GM23248 (cell line): ENCODE results near the gene SLC25A52. TPM values are rescaled to one million over a fixed set of nuclear protein-coding genes. Genes with fewer than 3 reads are reported as not detected.

Experiments
- DNase-seq: peaks from one replicate; pipeline ENCODE4 v3.0.0-alpha.2; 2015
- H2AFZ ChIP-seq: fragments of 200-600 bp; sonication (generic); 2 replicates; pipeline ENCODE4 v1.6.1; 2016; ENCODE audit warnings: antibody characterized with exemption
- H3F3A ChIP-seq: fragments of 200-600 bp; sonication (generic); 2 replicates; pipeline ENCODE4 v1.6.1; 2016; ENCODE audit warnings: mild to moderate bottlenecking, antibody characterized with exemption, mixed run types; ENCODE audit not compliant: insufficient read depth
- H3K27ac ChIP-seq: fragments of 200-600 bp; sonication (generic); 2 replicates; pipeline ENCODE4 v1.5.1; 2016; ENCODE audit warnings: mild to moderate bottlenecking
- H3K27me3 ChIP-seq: fragments of 200-600 bp; sonication (generic); replicated peaks from 2 replicates; pipeline ENCODE4 v1.6.1; 2016; ENCODE audit warnings: mild to moderate bottlenecking; ENCODE audit not compliant: insufficient read depth
- H3K36me3 ChIP-seq: fragments of 200-600 bp; sonication (generic); 2 replicates; pipeline ENCODE4 v1.6.1; 2016; ENCODE audit warnings: low read depth, mild to moderate bottlenecking
- H3K4me1 ChIP-seq: fragments of 200-600 bp; sonication (generic); 2 replicates; pipeline ENCODE4 v1.6.1; 2016; ENCODE audit warnings: mild to moderate bottlenecking; ENCODE audit not compliant: insufficient read depth
- H3K4me2 ChIP-seq: fragments of 200-600 bp; sonication (generic); one replicate; pipeline ENCODE4 v1.6.1; 2016; ENCODE audit warnings: mild to moderate bottlenecking; ENCODE audit not compliant: unreplicated experiment
- H3K4me3 ChIP-seq: fragments of 200-600 bp; sonication (generic); 2 replicates; pipeline ENCODE4 v1.5.1; 2016; ENCODE audit warnings: mild to moderate bottlenecking
- H3K79me2 ChIP-seq: fragments of 200-600 bp; sonication (generic); 2 replicates; pipeline ENCODE4 v1.6.1; 2016; ENCODE audit warnings: mild to moderate bottlenecking; ENCODE audit not compliant: insufficient read depth
- H3K9ac ChIP-seq: fragments of 200-600 bp; sonication (generic); 2 replicates; pipeline ENCODE4 v1.6.1; 2016; ENCODE audit warnings: mild to moderate bottlenecking
- H3K9me2 ChIP-seq: fragments of 200-600 bp; sonication (generic); 2 replicates; pipeline ENCODE4 v1.6.1; 2016; ENCODE audit warnings: mixed run types, mild to moderate bottlenecking, moderate library complexity; ENCODE audit not compliant: insufficient read depth
- H3K9me3 ChIP-seq: fragments of 200-600 bp; sonication (generic); one replicate; pipeline ENCODE4 v1.6.1; 2017; ENCODE audit warnings: low read depth
- H4K20me1 ChIP-seq: fragments of 200-600 bp; sonication (generic); 2 replicates; pipeline ENCODE4 v1.6.0; 2016; ENCODE audit not compliant: insufficient read depth
- EZH2 ChIP-seq: fragments of 200-600 bp; sonication (generic); IDR thresholded peaks from 2 replicates; pipeline ENCODE4 v1.6.1; 2018; ENCODE audit warnings: antibody characterized with exemption, mild to moderate bottlenecking; ENCODE audit not compliant: insufficient read depth, poor library complexity, severe bottlenecking
- EZH2phosphoT487 ChIP-seq: fragments of 200-600 bp; sonication (generic); IDR thresholded peaks from 2 replicates; pipeline ENCODE4 v1.6.1; 2018; ENCODE audit warnings: antibody characterized with exemption, moderate library complexity, mild to moderate bottlenecking, low read depth; ENCODE audit not compliant: insufficient read depth
- WGBS, 2 experiments: methylation state at CpG; one replicate each; pipeline ENCODE4 v1.1.6; 2015 to 2017; ENCODE audit warnings: low lambda C conversion rate in 2 of 2, low coverage in 1 of 2; ENCODE audit errors: missing lambda C conversion rate in 2 of 2; 5-methylcytosine and 5-hydroxymethylcytosine counted together
- in situ Hi-C: fragments of 300-500 bp; cut with MboI; formaldehyde crosslinking; loops from 2 replicates; pipeline ENCODE4 v1.15.0; 2020
- polyA plus RNA-seq: library from polyadenylated mRNA; unstranded; fragments of >200 nt; fragmentation: Nextera tagmentation; extraction: Ambion mirVana; gene quantifications from 2 replicates; pipeline ENCODE4 v1.2.1, GENCODE V29; 2016
- total RNA-seq: library from RNA; depleted of rRNA; stranded (reverse); fragments of >200 nt; shearing (Covaris generic); gene quantifications from 2 replicates; pipeline ENCODE4 v1.2.3, GENCODE V29; 2014

Gene SLC25A52
- total and polyA plus RNA-seq, 2 experiments from 2014 or later: not detected

- H3K4me2 ChIP-seq: no peak overlapping the region
- H3K9ac ChIP-seq: no peak overlapping the region
- H2AFZ ChIP-seq: no peak overlapping the region
- H3K4me3 ChIP-seq: no peak overlapping the region
- H3K9me3 ChIP-seq: no peaks in the 10 kb centered on the region
- no peaks in the 10 kb centered on the region for H3K79me2 ChIP-seq
- no peaks in the 10 kb centered on the region for H3K36me3 ChIP-seq
- H3K9me2 ChIP-seq: no peaks in the 10 kb centered on the region
- WGBS, 2 experiments: 27 to 29% methylated on average over 7 of the region's 7 CpGs
- no peak overlapping the region for H3K27ac ChIP-seq
- TF ChIP-seq EZH2: no peak
- no peak for TF ChIP-seq EZH2phosphoT487
- H4K20me1 ChIP-seq: no peaks in the 10 kb centered on the region
- in situ Hi-C loops: no loop called here
- no peaks in the 10 kb centered on the region for H3K4me1 ChIP-seq
- no peaks in the 10 kb centered on the region for H3F3A ChIP-seq
- peak; percentile 48 for DNase-seq
- peaks cover 8% of the 10 kb centered on the region; the same call in 1 of the 2 replicates for H3K27me3 ChIP-seq
These were observed 39.8 kb downstream of the SLC25A52 start for GRCh38 chr18:31720867-31721266.

- no peaks in the 10 kb centered on the region for H3K9me2 ChIP-seq
- H3K9ac ChIP-seq: no peak overlapping the region
- H3F3A ChIP-seq: no peaks in the 10 kb centered on the region
- no peaks in the 10 kb centered on the region for H3K79me2 ChIP-seq
- H3K4me1 ChIP-seq: no peaks in the 10 kb centered on the region
- in situ Hi-C loops: no loop called here
- no peaks in the 10 kb centered on the region for H3K36me3 ChIP-seq
- H3K27me3 ChIP-seq: 0 out of 2 replicates have a peak, but pooled peaks cover under 1% of the 10 kb centered on the region
- no peak overlapping the region for H3K27ac ChIP-seq
- no peak overlapping the region for H3K4me3 ChIP-seq
- no peaks in the 10 kb centered on the region for H4K20me1 ChIP-seq
- no peak overlapping the region for H3K4me2 ChIP-seq
- no peaks in the 10 kb centered on the region for H3K9me3 ChIP-seq
- H2AFZ ChIP-seq: no peak overlapping the region
- 39 to 52% methylated on average over 7 of the region's 7 CpGs for WGBS, 2 experiments
- no peak for DNase-seq
- TF ChIP-seq EZH2 (no peak), EZH2phosphoT487 (no peak)
These were observed 41.2 kb downstream of the SLC25A52 start for GRCh38 chr18:31719363-31720006.

- Histone ChIP-seq H3K4me1 (no peaks in the 10 kb centered on the region), H3K9ac (no peak overlapping the region), H2AFZ (no peak overlapping the region), H3K9me2 (no peaks in the 10 kb centered on the region), H3F3A (no peaks in the 10 kb centered on the region), H3K4me2 (no peak overlapping the region), H3K79me2 (no peaks in the 10 kb centered on the region), H3K27ac (no peak overlapping the region), H4K20me1 (no peaks in the 10 kb centered on the region), H3K36me3 (no peaks in the 10 kb centered on the region), H3K4me3 (no peak overlapping the region), H3K9me3 (no peaks in the 10 kb centered on the region), H3K27me3 (no peaks in the 10 kb centered on the region)
- no peak for DNase-seq
- TF ChIP-seq EZH2phosphoT487: no peak
- no peak for TF ChIP-seq EZH2
- in situ Hi-C loops: no loop called here
- 32 to 37% methylated on average over 3 of the region's 3 CpGs for WGBS, 2 experiments
These were observed 42.3 kb downstream of the SLC25A52 start for GRCh38 chr18:31718386-31718785.

GRCh38 chr18:31716362-31716761, 44.3 kb downstream of the SLC25A52 start:
- Histone ChIP-seq H3K9me2 (no peaks in the 10 kb centered on the region), H3K36me3 (no peaks in the 10 kb centered on the region), H4K20me1 (no peaks in the 10 kb centered on the region), H3K4me1 (no peaks in the 10 kb centered on the region), H3K27ac (no peak overlapping the region), H3K4me2 (no peak overlapping the region), H3K9ac (no peak overlapping the region), H2AFZ (no peak overlapping the region), H3K79me2 (no peaks in the 10 kb centered on the region), H3K4me3 (no peak overlapping the region), H3K9me3 (no peaks in the 10 kb centered on the region), H3K27me3 (no peaks in the 10 kb centered on the region), H3F3A (no peaks in the 10 kb centered on the region)
- in situ Hi-C loops: no loop called here
- TF ChIP-seq EZH2 (no peak), EZH2phosphoT487 (no peak)
- 35 to 38% methylated on average over 3 of the region's 3 CpGs for WGBS, 2 experiments
- no peak for DNase-seq
